Esophagus muscularis mucosa (tissue), 3 donors: ENCODE results near the gene CMTM7.

Experiments
- CTCF ChIP-seq, 3 experiments: fragments of 200-600 bp in 2 of 3; fragments of 450-650 bp in 1 of 3; sonication (generic) in 2 of 3; IDR thresholded peaks; one replicate each; pipeline ENCODE4 v1.5.1; 2017 to 2019; ENCODE audit warnings: antibody characterized with exemption in 3 of 3, mild to moderate bottlenecking in 2 of 3, moderate library complexity in 1 of 3
- POLR2AphosphoS5 ChIP-seq, 2 donors: sonication (generic); formaldehyde crosslinking; IDR thresholded peaks; one replicate each; pipeline ENCODE4 v1.6.1; 2017; ENCODE audit warnings: antibody characterized with exemption in 2 of 2

- TF ChIP-seq CTCF (IDR thresholded peaks at IDR 0.05) = no peak
- TF ChIP-seq POLR2AphosphoS5 (IDR thresholded peaks at IDR 0.05) = no peak
Measured at GRCh38 chr3:32449691-32450090, 58.0 kb downstream of the CMTM7 start.
